CD4-positive, alpha-beta T cell treated with Interleukin-15 for 1 hour (primary cell): Measurements from ENCODE around the gene CLEC2D.
A peak's percentile ranks its signal among the peaks of the same experiment; 100 is the strongest.
"Not testable (repeated sequence)": the region's sequence is repeated elsewhere in the genome, so short reads cannot be mapped to it uniquely, and the experiment has no call there.

Source experiments
- DNase-seq: peaks from one replicate; pipeline ENCODE4 v3.0.0-alpha.2; 2020

Gene CLEC2D

DNA sequence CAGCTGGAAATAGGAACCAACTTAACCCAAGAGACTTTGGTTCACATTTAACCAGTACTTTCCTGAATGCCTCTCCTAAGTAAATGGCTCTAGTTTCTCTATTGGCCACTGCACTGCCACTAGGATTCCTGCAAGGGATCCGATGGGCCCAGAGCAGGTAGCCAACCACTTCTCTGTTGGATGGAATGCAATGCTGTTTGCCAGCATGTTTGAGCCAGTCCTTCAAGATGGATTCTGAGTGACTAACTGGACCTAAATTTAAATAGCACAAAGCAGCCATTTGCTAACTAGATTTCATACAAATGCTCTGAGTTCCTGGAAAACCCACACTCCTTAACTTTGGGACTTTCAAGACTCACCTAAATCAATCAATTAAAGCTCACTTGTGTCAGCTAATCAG, 9.5 kb upstream of the CLEC2D start:
- DNase-seq, result no peak

DNA sequence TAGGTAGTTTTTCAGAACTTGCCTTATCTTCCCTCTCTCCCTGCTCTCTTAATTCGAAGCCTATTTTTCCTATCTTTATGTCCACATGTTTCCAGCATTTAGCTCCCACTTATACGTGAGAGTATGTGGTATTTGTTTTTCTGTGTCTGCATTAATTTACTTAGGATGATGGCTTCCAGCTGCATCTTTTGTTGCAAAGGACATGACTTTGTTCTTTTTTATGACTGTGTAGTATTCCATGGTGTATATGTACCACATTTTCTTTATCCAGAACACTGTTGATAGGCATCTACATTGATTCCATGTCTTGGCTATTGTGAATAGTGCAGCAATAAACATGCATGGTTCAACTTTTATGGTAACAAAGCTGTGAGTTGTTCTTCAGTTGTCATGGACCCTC, 7.8 kb upstream of the CLEC2D start:
- DNase-seq, result no peak

DNA sequence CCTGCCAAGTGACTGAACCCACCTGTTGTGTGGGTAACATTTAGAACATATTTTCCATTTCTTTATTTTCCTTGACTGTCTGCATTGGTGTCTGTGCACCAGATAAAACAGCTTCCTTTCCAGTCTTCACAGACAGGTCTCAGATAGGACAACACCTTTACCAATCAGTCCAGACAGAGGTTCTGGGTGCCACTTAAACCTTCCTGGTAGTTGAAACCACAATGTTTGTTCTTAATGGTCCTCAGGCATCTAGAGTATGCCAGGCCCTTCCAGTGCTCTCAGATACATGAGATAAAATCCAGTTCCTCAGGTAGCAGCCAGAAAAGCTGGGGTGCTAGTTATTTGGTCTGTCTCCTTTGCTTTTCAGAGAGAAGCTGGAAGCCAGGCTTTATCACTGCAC, 7.0 kb upstream of the CLEC2D start:
- no peak for DNase-seq

DNA sequence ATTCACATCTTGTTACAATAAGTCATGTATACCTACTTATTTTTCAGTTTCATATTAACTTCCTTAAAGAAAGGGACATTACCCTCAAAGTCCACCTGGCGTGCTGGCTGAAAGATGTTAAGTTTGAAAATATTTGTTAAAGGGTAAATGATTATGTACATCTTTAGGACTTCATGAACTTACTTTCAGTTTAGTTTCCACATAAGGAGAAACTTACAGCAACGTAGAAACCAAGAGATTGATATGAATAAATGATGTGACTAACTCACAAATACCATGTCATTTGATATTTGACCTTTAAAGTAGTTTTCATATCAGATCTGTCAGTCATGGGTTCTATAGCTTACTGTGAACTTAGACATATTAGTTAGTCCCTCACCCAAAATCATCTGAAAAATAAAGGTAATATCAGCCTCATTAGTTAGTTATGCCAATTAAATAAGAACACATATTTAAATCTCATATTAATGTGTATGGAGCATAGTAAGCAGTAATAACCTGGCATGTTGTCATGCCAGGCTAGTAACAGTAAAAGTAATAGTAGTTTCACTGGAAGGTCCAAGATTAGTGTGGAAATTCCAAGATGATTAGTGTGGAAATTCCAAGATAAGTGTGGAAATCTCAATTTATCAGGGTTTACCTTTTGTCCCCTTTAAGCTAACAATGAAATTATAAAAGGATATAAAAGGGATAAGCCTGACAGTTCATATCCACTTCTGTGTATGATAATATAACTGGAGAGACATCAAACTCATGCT, 1.9 kb upstream of the CLEC2D start:
- no peak for DNase-seq

DNA sequence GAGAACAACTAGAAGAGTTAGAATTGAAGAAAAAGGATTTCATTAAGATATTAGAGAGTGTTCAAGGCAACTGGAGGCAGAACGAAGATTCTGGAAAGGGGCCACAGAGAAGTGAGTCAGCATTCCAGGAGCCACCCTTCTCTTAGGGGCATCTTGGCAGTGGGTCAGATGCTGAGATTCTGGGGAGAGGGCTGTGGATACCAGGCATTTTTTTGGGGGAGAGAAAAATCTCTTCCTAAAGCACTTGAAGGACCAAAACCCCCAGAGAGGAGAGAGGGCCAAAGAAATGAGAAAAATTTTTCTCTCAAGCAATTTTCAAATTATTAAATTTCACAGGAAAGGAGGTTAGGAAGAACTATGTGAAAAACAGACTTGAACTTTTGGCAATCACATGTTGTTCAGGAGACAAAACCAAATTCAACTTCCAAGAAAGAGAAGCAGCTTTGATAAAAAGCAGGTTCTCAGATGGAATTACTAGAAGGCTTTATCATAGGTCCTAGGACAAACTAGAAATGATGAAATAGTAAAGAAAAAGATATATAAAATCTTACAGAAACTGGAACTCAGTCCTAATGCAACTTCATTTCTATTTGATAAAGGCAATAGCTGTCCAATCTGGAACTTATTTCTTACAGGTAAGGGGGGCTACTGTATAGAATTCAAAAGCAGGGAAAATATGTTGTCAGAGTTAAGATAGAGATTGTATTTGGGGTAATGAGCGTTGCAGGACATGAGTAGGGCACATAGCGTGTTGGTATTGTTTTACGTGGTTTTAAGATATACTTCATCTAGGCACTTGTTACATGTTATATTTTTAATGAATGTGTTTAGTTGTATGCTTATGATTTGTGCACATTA, 1.1 kb upstream of the CLEC2D start:
- DNase-seq, result no peak

DNA sequence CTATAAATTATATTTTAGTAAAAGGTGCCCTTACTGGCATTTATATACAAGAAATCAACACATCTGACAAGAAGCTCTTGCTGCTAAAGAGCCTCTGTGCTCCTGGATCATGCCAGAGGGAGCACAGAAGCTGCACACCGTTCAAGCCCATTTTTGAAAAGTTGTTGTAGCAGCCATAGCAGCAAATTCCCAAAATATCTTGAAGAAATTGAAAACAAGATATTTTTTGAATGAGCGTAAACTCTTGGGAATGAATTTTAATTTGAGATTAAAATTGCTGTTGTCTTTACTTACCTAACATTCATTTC, 540 bp upstream of the CLEC2D start:
- no peak for DNase-seq

DNA sequence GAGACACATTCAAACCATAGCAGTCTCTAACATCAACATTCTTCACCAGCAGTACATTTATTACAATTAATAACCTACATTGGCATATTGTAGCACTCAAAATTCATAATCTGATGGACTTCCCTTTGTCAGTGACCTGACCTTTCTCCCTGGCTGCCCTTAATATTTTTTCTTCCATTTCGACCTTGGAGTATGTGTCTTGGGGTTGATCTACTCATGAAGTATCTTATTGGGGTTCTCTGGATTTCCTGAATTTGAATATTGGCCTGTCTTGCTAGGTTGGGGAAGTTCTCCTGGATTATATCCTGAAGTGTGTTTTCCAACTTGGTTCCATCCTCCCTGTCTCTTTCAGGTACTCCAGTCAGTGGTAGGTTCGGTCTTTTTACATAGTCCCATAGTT, 2.8 kb downstream of the CLEC2D start:
- not testable (repeated sequence) for DNase-seq

DNA sequence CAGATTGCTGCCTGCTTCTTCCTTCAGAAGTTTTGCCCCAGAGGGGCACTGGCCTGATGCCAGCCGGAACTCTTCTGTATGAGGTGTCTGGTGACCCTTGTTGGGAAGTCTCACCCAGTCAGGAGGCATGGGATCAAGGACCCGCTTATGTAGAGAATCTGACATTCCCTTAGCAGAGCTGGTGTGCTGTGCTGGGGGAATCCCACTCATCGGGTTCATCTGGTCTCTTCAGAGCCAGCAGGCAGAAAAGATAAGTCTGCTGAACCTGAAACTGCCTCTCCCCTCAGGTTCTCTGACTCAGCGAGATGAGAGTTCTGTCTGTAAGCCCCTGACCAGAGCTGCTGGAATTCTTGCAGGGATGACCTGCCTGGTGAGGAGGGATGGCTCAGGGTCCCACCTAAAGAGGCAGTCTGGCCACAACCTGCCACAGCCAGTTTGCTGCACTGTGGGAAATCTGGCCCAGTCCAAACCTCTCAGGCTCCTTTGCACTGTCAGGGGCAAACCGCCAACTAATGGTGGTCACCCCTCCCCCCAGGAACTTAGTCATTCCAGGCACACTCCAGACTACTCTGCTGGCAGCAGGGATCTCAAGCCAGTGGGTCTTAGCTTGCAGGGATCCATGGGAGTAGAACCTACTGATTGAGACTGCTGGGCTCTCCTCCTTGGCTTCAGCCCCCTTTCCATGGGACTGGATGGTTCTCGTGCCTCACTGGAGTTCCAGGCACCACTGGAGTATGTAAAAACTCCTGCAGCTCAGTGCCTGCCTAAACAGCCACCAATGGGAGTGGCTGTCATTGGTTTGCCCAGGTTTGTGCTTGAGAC, 4.1 kb downstream of the CLEC2D start:
- peak; percentile 51 for DNase-seq

DNA sequence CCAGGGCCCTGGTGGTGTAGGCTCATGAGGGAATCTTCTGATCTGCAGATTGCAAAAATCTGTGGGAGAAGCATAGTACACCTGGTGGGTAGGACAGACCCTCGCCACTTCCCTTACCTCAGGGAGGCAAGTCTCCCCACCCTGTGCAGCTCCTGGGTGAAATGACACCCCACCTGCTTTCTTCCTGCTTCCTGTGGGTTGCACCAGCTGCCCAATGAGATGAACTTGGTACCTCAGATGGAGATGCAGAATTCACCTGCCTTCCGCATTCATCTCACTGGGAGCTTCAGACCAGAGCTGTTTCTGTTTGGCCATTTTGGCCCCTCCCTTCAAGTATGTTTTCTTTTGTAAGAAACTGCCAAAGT, 4.7 kb downstream of the CLEC2D start:
- peak; percentile 53 for DNase-seq

DNA sequence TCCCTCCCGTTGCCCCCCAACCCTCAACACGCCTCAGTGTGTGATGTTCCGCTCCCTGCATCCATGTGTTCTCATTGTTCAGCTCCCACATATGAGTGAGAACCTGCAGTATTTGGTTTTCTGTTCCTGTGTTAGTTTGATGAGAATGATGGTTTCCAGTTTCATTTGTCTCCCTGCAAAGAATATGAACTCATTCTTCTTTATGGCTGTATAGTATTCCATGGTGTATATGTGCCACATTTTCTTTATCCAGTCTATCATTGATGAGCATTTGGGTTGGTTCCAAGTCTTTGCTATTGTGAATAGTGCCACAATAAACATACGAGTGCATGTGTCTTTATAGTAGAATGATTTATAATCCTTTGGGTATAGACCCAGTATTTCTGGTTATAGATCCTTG, 13.0 kb downstream of the CLEC2D start:
- not testable (repeated sequence) for DNase-seq

DNA sequence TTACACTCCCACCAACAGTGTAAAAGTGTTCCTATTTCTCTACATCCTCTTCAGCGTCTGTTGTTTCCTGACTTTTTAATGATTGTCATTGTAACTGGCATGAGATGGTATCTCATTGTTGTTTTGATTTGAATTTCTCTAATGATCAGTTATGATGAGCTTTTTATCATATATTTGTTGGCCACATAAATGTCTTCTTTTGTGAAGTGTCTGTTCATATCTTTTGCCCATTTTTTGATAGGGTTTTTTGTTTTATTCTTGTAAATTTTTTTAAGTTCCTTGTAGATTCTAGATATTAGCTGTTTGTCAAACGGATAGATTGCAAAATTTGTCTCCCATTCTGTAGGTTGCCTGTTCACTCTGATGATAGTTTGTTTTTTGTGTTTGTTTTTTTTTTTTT, 13.4 kb downstream of the CLEC2D start:
- not testable (repeated sequence) for DNase-seq

DNA sequence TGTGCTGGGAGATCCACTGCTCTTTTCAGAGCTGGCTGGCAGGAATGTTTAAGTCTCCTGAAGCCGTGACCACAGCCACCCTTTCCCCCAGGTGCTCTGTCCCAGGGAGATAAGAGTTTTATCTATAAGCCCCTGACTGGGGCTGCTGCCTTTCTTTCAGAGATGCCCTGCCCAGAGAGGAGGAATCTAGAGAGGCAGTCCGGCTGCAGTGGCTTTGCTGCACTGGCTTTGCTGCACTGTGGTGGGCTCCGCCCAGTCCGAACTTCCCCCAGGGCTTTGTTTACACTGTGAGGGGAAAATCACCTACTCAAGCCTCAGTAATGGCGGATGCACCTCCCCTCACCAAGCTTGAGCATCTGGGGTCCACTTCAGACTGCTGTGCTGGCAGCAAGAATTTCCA, 15.9 kb downstream of the CLEC2D start:
- peak; percentile 20 for DNase-seq

DNA sequence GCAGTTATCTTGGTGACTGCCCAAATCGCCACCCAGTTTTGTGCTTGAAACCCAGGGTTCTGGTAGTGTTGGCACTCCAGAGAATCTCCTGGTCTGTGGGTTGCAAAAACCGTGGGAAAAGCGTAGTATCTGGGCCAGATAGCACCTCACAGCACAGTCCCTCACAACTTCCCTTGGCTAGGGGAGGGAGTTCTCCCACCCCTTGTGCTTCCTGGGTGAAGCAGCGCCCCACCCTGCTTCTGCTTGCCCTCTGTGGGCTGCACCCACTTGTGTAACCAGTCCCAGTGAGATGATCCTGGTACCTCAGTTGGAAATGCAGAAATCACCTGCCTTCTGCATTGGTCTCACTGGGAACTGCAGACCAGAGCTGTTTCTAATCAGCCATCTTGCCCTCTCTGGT, 16.4 kb downstream of the CLEC2D start:
- no peak for DNase-seq

DNA sequence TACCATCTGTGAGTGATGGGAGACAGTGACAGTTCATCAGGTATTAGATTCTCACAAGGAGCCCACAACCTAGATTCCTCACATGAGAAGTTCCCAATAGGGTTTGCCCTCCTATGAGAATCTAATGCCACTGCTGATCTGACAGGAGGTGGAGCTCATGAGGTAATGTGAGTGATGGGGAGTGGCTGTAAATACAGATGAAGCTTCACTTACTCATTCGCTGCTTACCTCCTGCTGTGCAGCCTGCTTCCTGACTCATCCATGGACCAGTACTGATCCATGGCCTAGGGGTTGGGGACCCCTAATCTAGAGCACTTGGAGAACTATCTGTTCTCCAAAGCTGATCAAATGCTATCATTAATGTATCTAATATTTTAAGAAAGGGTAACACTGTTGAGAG, 17.7 kb downstream of the CLEC2D start:
- DNase-seq, result no peak

DNA sequence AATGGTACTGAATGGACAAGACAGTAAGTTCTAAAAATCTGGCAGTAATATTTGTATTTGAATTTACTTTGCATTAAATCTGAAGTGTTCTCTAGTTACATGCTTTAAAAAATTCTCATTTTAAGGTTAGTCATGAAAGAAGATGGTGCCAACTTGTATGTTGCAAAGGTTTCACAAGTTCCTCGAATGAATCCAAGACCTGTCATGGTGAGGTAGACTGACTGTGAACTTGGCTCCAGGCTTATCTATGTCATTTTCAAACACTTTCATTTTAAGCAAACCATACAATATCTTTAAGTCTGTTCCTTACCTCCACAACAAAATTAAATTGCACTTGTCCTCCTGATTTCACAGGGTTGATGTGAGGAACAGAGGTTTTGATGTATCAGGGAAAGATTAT, 23.4 kb downstream of the CLEC2D start:
- DNase-seq, result no peak

DNA sequence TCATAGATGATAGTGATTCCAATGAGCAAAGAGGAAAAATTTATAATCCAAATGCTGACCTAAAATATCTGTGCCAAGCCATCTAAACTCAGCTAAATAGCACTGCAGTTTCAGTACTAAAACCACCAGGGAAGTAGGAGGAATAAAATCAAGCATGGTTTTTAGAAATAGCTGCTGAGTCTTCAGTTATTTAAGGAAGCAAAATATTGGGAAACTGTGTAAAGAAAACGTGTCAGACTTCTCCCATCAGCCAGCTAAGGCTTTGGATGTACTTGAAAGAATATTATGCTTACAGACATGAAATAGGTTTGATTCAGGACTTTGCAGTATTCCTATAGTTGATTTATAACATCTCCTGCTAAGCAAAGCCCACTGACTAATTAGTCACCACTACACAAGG, 24.7 kb downstream of the CLEC2D start:
- DNase-seq, result no peak

DNA sequence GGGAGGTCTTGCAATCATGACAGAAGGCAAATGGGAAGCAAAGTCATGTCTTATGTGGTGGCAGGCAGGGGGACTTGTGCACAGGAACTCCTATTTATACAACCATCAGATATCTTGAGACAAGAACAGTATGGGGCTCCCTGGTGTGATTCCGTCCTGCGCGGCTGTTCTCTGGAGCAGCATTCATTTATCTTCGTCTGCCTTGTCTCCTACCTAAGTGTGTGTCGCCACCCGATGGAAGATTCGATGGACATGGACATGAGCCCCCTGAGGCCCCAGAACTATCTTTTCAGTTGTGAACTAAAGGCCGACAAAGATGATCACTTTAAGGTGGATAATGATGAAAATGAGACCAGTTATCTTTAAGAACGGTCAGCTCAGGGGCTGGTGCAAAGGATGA, 25.6 kb downstream of the CLEC2D start:
- DNase-seq, result not testable (repeated sequence)

DNA sequence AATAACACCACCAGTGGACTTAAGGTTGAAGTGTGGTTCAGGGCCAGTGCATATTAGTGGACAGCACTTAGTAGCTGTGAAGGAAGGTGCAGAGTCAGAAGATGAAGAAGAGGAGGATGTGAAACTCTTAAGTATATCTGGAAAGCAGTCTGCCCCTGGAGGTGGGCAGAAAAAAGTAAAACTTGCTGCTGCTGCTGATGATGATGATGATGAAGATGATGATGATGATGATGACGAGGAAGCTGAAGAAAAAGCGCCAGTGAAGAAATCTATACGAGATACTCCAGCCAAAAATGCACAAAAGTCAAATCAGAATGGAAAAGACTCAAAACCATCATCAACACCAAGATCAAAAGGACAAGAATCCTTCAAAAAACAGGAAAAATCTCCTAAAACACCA, 26.1 kb downstream of the CLEC2D start:
- not testable (repeated sequence) for DNase-seq

DNA sequence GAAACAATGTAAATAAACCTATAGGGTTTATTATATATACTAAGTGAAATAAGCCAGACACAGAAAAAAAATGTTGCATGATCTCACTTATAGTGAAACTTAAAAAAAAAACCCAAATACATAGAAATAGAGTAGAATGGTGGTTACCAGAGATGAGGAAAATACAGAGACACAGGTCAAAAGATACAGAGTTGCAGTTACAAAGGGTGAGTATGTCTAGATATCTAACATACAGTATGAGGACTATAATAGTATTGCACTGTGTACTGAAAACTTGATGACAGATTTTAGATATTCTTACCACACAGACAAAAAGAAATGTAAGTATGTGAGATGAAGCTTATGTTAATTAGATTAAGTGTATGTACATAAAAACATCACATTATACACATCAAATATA, 28.1 kb downstream of the CLEC2D start:
- no peak for DNase-seq

DNA sequence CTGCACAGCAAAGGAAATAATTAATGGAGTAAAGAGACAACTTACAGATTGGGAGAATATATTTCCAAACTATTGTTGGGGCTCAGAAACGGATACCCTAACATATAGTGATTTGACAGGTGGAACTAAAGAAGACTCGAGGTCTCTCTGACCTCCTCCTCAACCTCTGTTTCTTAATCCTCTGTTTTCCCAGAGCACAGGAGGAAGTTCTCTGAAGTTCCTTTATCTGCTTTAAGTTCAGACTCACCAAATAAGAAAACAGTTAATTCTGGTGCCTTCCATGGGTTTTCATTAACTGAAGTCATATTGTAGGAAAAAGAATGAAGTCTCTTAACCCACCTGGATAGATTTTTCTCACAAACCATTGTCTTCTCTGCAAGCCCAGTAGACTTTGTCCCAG, 29.2 kb downstream of the CLEC2D start:
- no peak for DNase-seq

DNA sequence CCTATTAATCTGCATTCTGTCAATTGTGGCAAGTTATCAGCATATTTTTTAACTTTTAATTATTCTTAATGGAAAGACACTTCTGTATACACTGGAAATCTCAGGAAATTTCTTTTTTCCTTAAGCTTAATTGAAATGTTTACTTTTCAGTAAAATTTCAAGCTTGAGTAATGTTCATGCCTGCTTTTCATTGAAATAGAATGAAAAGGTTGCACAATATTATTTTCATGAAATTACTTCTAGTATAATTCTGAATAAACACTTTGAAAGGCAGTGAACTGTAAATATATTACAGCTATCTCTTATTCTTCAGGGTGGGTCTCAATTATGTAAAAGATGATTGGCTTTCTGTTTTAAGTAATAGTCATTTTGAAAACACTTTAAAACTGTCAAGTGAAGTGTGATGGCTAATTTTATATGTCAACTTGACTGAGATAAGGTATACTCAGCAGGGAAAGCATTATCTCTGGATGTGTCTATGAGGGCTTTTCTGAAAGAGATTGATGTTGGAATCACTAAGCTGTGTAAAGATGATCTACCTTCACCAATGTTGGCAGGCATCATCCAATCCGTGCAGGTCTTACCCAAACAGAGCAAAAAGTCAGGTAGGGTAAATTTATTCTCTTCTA, 29.9 kb downstream of the CLEC2D start:
- no peak for DNase-seq

DNA sequence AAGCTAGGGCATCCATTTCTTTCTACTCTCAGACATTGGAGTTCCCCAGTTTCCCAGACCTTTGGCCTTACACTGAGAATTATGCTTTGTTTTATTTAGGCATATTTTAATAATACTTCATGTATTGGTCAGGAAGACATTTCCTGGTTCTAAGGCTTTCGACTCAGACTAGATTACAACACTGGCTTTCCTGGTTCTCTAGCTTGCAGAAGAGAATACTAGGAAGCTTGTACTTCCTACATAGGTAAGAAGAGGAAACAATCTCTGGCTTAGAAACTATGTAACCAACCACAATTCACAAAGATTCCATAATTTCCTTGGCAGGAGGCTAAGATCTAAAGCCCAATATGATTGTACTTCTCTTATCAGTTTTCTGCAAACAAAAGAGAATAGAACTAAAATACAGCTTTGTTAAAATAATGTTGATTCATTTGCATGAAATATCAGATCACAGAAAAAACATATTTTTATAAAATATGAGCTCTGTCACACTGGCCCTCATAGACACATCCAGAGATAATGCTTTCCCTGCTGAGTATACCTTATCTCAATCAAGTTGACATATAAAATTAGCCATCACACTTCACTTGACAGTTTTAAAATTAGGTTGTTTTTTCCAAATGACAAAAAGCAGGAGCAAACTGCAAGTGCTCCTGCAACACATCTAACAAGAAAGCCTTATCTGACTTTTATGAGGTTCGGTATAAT, 30.5 kb downstream of the CLEC2D start:
- DNase-seq, result no peak

DNA sequence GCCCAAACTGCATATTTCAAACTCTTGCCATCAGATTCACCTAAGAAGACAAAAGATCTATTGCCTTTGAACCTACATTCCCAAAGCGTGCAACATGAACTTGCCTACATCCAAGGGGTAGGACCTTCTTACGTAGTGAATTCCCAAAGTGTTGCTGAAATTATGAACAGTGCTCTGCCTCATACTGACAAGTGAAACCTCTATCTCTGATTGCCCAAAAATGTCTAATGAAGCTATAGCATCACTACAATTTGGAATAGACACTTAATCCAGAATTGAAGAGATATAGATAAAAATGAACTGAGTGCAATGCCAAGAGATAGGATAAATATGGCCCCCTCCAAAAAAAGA, 31.1 kb downstream of the CLEC2D start:
- DNase-seq, result no peak
